ENCODE measurements around the gene DNAH1.

Gene DNAH1

GRCh38 chr3:52432225-52432624 is 116.1 kb downstream of the DNAH1 start:
- Histone ChIP-seq H3K4me3 (ENCODE audit: insufficient read depth, low read length, poor library complexity, severe bottlenecking) (no peak overlapping the region), H4K20me1 (ENCODE audit: low read depth, low read length) (no peaks in the 10 kb centered on the region), H3K36me3 (ENCODE audit: low read length) (no peaks in the 10 kb centered on the region), H3K4me2 (ENCODE audit: low read depth, low read length, poor library complexity, severe bottlenecking) (no peak overlapping the region), H3K9me2 (replicated peaks; ENCODE audit: insufficient read depth, low read length) (no peaks in the 10 kb centered on the region), H3F3A (ENCODE audit: insufficient read depth) (no peaks in the 10 kb centered on the region), H2AFZ (ENCODE audit: low read depth, low read length, severe bottlenecking) (no peak overlapping the region), H3K27me3 (ENCODE audit: low read length) (no peaks in the 10 kb centered on the region), H3K9me3 (ENCODE audit: insufficient read depth, low read length) (no peaks in the 10 kb centered on the region), H3K9ac (ENCODE audit: low read length) (no peak overlapping the region), H3K27ac (ENCODE audit: low read depth, low read length) (no peak overlapping the region), H3K79me2 (ENCODE audit: insufficient read depth, low read length) (no peaks in the 10 kb centered on the region)
- TF ChIP-seq CTCF (IDR thresholded peaks at IDR 0.05; ENCODE audit: insufficient read depth, low read length, poor library complexity, severe bottlenecking), result no peak
- TF ChIP-seq EZH2phosphoT487 (conservative IDR thresholded peaks at IDR 0.05; ENCODE audit: low read length), result no peak

DNA sequence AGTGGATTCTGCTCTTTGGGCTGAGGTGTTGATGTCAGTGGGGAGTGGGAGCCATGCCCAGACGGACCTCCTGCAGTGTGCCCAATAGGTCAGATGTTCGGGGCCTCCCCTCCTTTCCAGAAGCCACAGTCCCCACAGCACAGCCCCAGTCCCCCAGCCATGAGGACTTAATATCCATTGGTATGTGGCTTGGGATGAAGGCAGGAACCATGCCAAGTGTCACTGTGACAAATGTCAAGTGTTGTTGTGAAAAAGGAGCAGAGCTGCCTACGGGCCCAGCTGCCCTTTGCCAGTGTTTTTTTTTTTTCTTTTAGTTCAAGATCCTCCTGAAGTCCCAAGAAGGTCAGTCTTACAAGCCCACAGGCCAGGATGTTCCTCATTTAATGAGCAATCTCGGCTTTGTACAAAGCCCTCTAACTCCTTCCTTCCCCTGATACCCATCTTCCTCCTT is 116.6 kb downstream of the DNAH1 start:
- Histone ChIP-seq H3K9me3 (ENCODE audit: insufficient read depth, low read length) (no peaks in the 10 kb centered on the region), H3K4me2 (ENCODE audit: low read depth, low read length, poor library complexity, severe bottlenecking) (no peak overlapping the region), H2AFZ (ENCODE audit: low read depth, low read length, severe bottlenecking) (no peak overlapping the region), H3K9ac (ENCODE audit: low read length) (no peak overlapping the region), H3K27ac (ENCODE audit: low read depth, low read length) (no peak overlapping the region), H4K20me1 (ENCODE audit: low read depth, low read length) (no peaks in the 10 kb centered on the region), H3K9me2 (replicated peaks; ENCODE audit: insufficient read depth, low read length) (no peaks in the 10 kb centered on the region), H3K27me3 (ENCODE audit: low read length) (no peaks in the 10 kb centered on the region), H3K4me3 (ENCODE audit: insufficient read depth, low read length, poor library complexity, severe bottlenecking) (no peak overlapping the region), H3K36me3 (ENCODE audit: low read length) (no peaks in the 10 kb centered on the region), H3K79me2 (ENCODE audit: insufficient read depth, low read length) (no peaks in the 10 kb centered on the region), H3F3A (ENCODE audit: insufficient read depth) (no peaks in the 10 kb centered on the region)
- TF ChIP-seq CTCF (IDR thresholded peaks at IDR 0.05; ENCODE audit: insufficient read depth, low read length, poor library complexity, severe bottlenecking), result no peak
- no peak for TF ChIP-seq EZH2phosphoT487 (conservative IDR thresholded peaks at IDR 0.05; ENCODE audit: low read length)

- Histone ChIP-seq H3K27me3 (ENCODE audit: low read length) (no peaks in the 10 kb centered on the region), H4K20me1 (ENCODE audit: low read depth, low read length) (no peaks in the 10 kb centered on the region), H2AFZ (ENCODE audit: low read depth, low read length, severe bottlenecking) (no peak overlapping the region), H3K27ac (ENCODE audit: low read depth, low read length) (no peak overlapping the region), H3K4me2 (ENCODE audit: low read depth, low read length, poor library complexity, severe bottlenecking) (no peak overlapping the region), H3K9me3 (ENCODE audit: insufficient read depth, low read length) (no peaks in the 10 kb centered on the region), H3K36me3 (ENCODE audit: low read length) (no peaks in the 10 kb centered on the region), H3K4me3 (ENCODE audit: insufficient read depth, low read length, poor library complexity, severe bottlenecking) (no peak overlapping the region), H3K9me2 (replicated peaks; ENCODE audit: insufficient read depth, low read length) (no peaks in the 10 kb centered on the region), H3K9ac (ENCODE audit: low read length) (no peak overlapping the region), H3K79me2 (ENCODE audit: insufficient read depth, low read length) (no peaks in the 10 kb centered on the region), H3F3A (ENCODE audit: insufficient read depth) (no peaks in the 10 kb centered on the region)
- TF ChIP-seq CTCF (IDR thresholded peaks at IDR 0.05; ENCODE audit: insufficient read depth, low read length, poor library complexity, severe bottlenecking) (no peak), EZH2phosphoT487 (conservative IDR thresholded peaks at IDR 0.05; ENCODE audit: low read length) (no peak)
Observed at GRCh38 chr3:52433328-52433995, 117.3 kb downstream of the DNAH1 start.

All from SU-DHL-6 (cell line).